Measurements from ENCODE around the gene PRCD.
"Not testable (repeated sequence)": the region's sequence is repeated elsewhere in the genome, so short reads cannot be mapped to it uniquely, and the experiment has no call there.

The PRCD gene

GRCh38 chr17:76515274-76515949 lies 24.4 kb upstream of the PRCD start:
- peak overlapping the region; percentile 90 for H3K4me2 ChIP-seq

GRCh38 chr17:76517638-76518038 lies 22.2 kb upstream of the PRCD start:
- Histone ChIP-seq H3K9me3 (no peaks in the 10 kb centered on the region), H3K27ac (no peak overlapping the region), H3K9ac (no peak overlapping the region), H3K4me3 (no peak overlapping the region), H4K20me1 (no peaks in the 10 kb centered on the region), H3K36me3 (no peaks in the 10 kb centered on the region), H3K4me1 (peaks cover 57% of the 10 kb centered on the region), H3K27me3 (no peaks in the 10 kb centered on the region), H3K4me2 (no peak overlapping the region)
- TF ChIP-seq Cebpa-rat (IDR thresholded peaks at IDR 0.05) = no peak

More at GRCh38 chr17:76515274-76515949, 24.4 kb upstream of the PRCD start:
- H3K27ac ChIP-seq = peak overlapping the region; percentile 74
- no peaks in the 10 kb centered on the region for H3K27me3 ChIP-seq
- H3K9me3 ChIP-seq = no peaks in the 10 kb centered on the region
- H4K20me1 ChIP-seq = no peaks in the 10 kb centered on the region
- H3K36me3 ChIP-seq = no peaks in the 10 kb centered on the region
- H3K4me1 ChIP-seq = peaks cover 61% of the 10 kb centered on the region
- H3K4me3 ChIP-seq = peak overlapping the region; percentile 25; the same call in 1 of the 2 replicates
- TF ChIP-seq Cebpa-rat (IDR thresholded peaks at IDR 0.05) = peak; percentile 45; the same call in 1 of the 2 replicates
- peak overlapping the region; percentile 48; the same call in 1 of the 2 replicates for H3K9ac ChIP-seq

- no peak for TF ChIP-seq Cebpa-rat (IDR thresholded peaks at IDR 0.05)
- H3K9ac ChIP-seq = no peak overlapping the region
- H3K27me3 ChIP-seq = no peaks in the 10 kb centered on the region
- no peak overlapping the region for H3K27ac ChIP-seq
- no peak overlapping the region for H3K4me3 ChIP-seq
- peaks cover 57% of the 10 kb centered on the region for H3K4me1 ChIP-seq
- H3K9me3 ChIP-seq = no peaks in the 10 kb centered on the region
- no peaks in the 10 kb centered on the region for H3K36me3 ChIP-seq
- H3K4me2 ChIP-seq = no peak overlapping the region
- H4K20me1 ChIP-seq = no peaks in the 10 kb centered on the region
Measured at GRCh38 chr17:76519048-76519966, 20.5 kb upstream of the PRCD start.

- TF ChIP-seq Cebpa-rat (IDR thresholded peaks at IDR 0.05) = no peak
- Histone ChIP-seq H3K4me2 (no peak overlapping the region), H3K4me3 (no peak overlapping the region), H3K27me3 (no peaks in the 10 kb centered on the region), H3K9ac (no peak overlapping the region), H3K27ac (no peak overlapping the region), H3K9me3 (no peaks in the 10 kb centered on the region), H4K20me1 (no peaks in the 10 kb centered on the region), H3K4me1 (peaks cover 59% of the 10 kb centered on the region), H3K36me3 (no peaks in the 10 kb centered on the region)
Measured at GRCh38 chr17:76521262-76521661, 18.6 kb upstream of the PRCD start.

- not testable (repeated sequence) for H4K20me1 ChIP-seq, H3K9ac ChIP-seq, H3K27ac ChIP-seq, H3K27me3 ChIP-seq, H3K4me2 ChIP-seq, H3K9me3 ChIP-seq, H3K36me3 ChIP-seq, H3K4me3 ChIP-seq
- peaks cover 59% of the 10 kb centered on the region for H3K4me1 ChIP-seq
Measured at GRCh38 chr17:76521683-76522082, 18.2 kb upstream of the PRCD start.

GRCh38 chr17:76523084-76524037 lies 16.5 kb upstream of the PRCD start:
- TF ChIP-seq Cebpa-rat (IDR thresholded peaks at IDR 0.05) = no peak
- Histone ChIP-seq H3K27me3 (no peaks in the 10 kb centered on the region), H3K9me3 (no peaks in the 10 kb centered on the region), H3K4me1 (peaks cover 65% of the 10 kb centered on the region), H3K27ac (0 out of 2 replicates have a peak overlapping the region, but pooled peaks have one; percentile 15), H3K36me3 (no peaks in the 10 kb centered on the region), H4K20me1 (no peaks in the 10 kb centered on the region), H3K4me2 (peak overlapping the region; percentile 95), H3K9ac (0 out of 2 replicates have a peak overlapping the region, but pooled peaks have one; percentile 5), H3K4me3 (no peak overlapping the region)

GRCh38 chr17:76524598-76525512 lies 15.0 kb upstream of the PRCD start:
- no peak for TF ChIP-seq Cebpa-rat (IDR thresholded peaks at IDR 0.05)
- Histone ChIP-seq H4K20me1 (no peaks in the 10 kb centered on the region), H3K9me3 (no peaks in the 10 kb centered on the region), H3K9ac (peak overlapping the region; percentile 48), H3K4me1 (peaks cover 75% of the 10 kb centered on the region), H3K4me3 (peak overlapping the region; percentile 29), H3K4me2 (peak overlapping the region; percentile 95), H3K36me3 (no peaks in the 10 kb centered on the region), H3K27ac (peak overlapping the region; percentile 80), H3K27me3 (no peaks in the 10 kb centered on the region)

GRCh38 chr17:76525513-76525833 lies 14.4 kb upstream of the PRCD start:
- Histone ChIP-seq H3K4me1 (peaks cover 81% of the 10 kb centered on the region), H3K9ac (peak overlapping the region; percentile 48; the same call in 1 of the 2 replicates), H3K4me2 (peak overlapping the region; percentile 95), H3K27ac (peak overlapping the region; percentile 80)
- not testable (repeated sequence) for H4K20me1 ChIP-seq, H3K9me3 ChIP-seq, H3K27me3 ChIP-seq, H3K36me3 ChIP-seq, H3K4me3 ChIP-seq

- not testable (repeated sequence) for H3K4me3 ChIP-seq, H3K9ac ChIP-seq, H3K27me3 ChIP-seq, H3K36me3 ChIP-seq, H3K9me3 ChIP-seq, H4K20me1 ChIP-seq
- peaks cover 95% of the 10 kb centered on the region for H3K4me1 ChIP-seq
- peak overlapping the region; percentile 85; the same call in 1 of the 2 replicates for H3K27ac ChIP-seq
- H3K4me2 ChIP-seq = peak overlapping the region; percentile 95
Measured at GRCh38 chr17:76527016-76527415, 12.8 kb upstream of the PRCD start.
